Measurements from ENCODE around the gene ANGEL1. TPM values are rescaled to one million over a fixed set of nuclear protein-coding genes. Genes with fewer than 3 reads are reported as not detected.

Gene ANGEL1
- total and polyA plus RNA-seq, 2 of the 8 experiments (the other 6 are each of a cell fraction or from before 2014, with no cell fraction given), result 26.8 to 27.2 TPM

- CTCF ChIA-PET (ENCODE audit: partially characterized antibody), result interaction anchor here (0.7 to 1.9 kb wide), 4 partner anchors 11 to 83 kb away, joined by 3 to 7 read pairs (median 4); no protein-coding TSS in a partner anchor
- H4K8ac ChIP-seq (ENCODE audit: extremely low read depth, insufficient read depth, low read length), result no peak overlapping the region
- no peak for TF ChIP-seq SP2 (IDR thresholded peaks at IDR 0.05; ENCODE audit: low read length)
- TF ChIP-seq ZNF274 (IDR thresholded peaks at IDR 0.05; ENCODE audit: borderline replicate concordance, extremely low read depth, low read length), result no peak
- TF ChIP-seq CEBPB (IDR thresholded peaks at IDR 0.05; ENCODE audit: low read depth, low read length), result no peak
- no peak for TF ChIP-seq CREB1 (IDR thresholded peaks at IDR 0.05)
- TF ChIP-seq TEAD4 (IDR thresholded peaks at IDR 0.05; ENCODE audit: low read depth, low read length), result no peak
- TF ChIP-seq TBP (IDR thresholded peaks at IDR 0.05; ENCODE audit: low read depth, low read length), result no peak
- TF ChIP-seq POU5F1 (IDR thresholded peaks at IDR 0.05; ENCODE audit: low read depth, low read length), result no peak
- no peak for TF ChIP-seq KDM5A (IDR thresholded peaks at IDR 0.05; ENCODE audit: low read length)
- no peak for TF ChIP-seq SP4 (IDR thresholded peaks at IDR 0.05; ENCODE audit: low read length)
- TF ChIP-seq RXRA (IDR thresholded peaks at IDR 0.05; ENCODE audit: insufficient read depth, low read depth, low read length), result no peak
- no peak for TF ChIP-seq CTCF (IDR thresholded peaks at IDR 0.05; ENCODE audit: control extremely low read depth in 1 of 3, insufficient read depth in 1 of 3, low read depth in 1 of 3, low read length in 3 of 3)
- TF ChIP-seq YY1 (IDR thresholded peaks at IDR 0.05; ENCODE audit: low read depth, low read length), result no peak
- no peak for TF ChIP-seq SP1 (IDR thresholded peaks at IDR 0.05; ENCODE audit: low read depth, low read length)
- no peak for TF ChIP-seq SIRT6 (IDR thresholded peaks at IDR 0.05; ENCODE audit: low read length)
- no peak overlapping the region for H3K4me3 ChIP-seq (ENCODE audit: extremely low read depth in 1 of 4, insufficient read depth in 2 of 4, low read depth in 3 of 4, low read length in 4 of 4)
- H4K91ac ChIP-seq (replicated peaks; ENCODE audit: insufficient read length, low read length), result no peak overlapping the region
- H3K36me3 ChIP-seq (ENCODE audit: control insufficient read depth in 2 of 4, insufficient read depth in 4 of 4, low read length in 3 of 4), result no peaks in the 10 kb centered on the region
- H3K79me2 ChIP-seq (ENCODE audit: control insufficient read depth in 1 of 2, insufficient read depth in 2 of 2, low read length in 2 of 2), result no peaks in the 10 kb centered on the region
- H4K20me1 ChIP-seq (replicated peaks in 1 of 2; ENCODE audit: control insufficient read depth in 1 of 2, insufficient read depth in 2 of 2, low read length in 2 of 2), result no peaks in the 10 kb centered on the region
- no peak overlapping the region for H2BK20ac ChIP-seq (ENCODE audit: low read length)
- no peak overlapping the region for H3K18ac ChIP-seq (ENCODE audit: extremely low read depth, low read length)
- FAIRE-seq (no peak), DNase-seq (ENCODE audit: low read depth in 1 of 2, low spot score in 2 of 2) (no peak)
- H3K27ac ChIP-seq (ENCODE audit: low read depth, low read length), result no peak overlapping the region
- no peak overlapping the region for H3K4me2 ChIP-seq (ENCODE audit: insufficient read depth in 1 of 2, low read depth in 2 of 2, low read length in 2 of 2)
- no peak overlapping the region for H3K4ac ChIP-seq (replicated peaks; ENCODE audit: insufficient read length, low read depth, low read length)
- no peak overlapping the region for H2BK12ac ChIP-seq (ENCODE audit: low read depth, low read length)
- H3K23ac ChIP-seq (ENCODE audit: insufficient read length), result no peak overlapping the region
- no peak overlapping the region for H3K9ac ChIP-seq (replicated peaks in 1 of 4; ENCODE audit: extremely low read depth in 1 of 4, low read depth in 3 of 4, low read length in 3 of 4)
- H3K56ac ChIP-seq (replicated peaks; ENCODE audit: insufficient read length, low read depth, low read length), result no peak overlapping the region
- H4K5ac ChIP-seq (ENCODE audit: insufficient read length, low read depth, low read length), result no peak overlapping the region
- H3K79me1 ChIP-seq (ENCODE audit: low read depth, low read length), result no peaks in the 10 kb centered on the region
- H2AFZ ChIP-seq (ENCODE audit: low read length), result 0 out of 2 replicates have a peak overlapping the region, but pooled peaks have one; percentile 36
- no peak overlapping the region for H2BK15ac ChIP-seq (ENCODE audit: low read length)
- peaks cover 3 to 22% (median 10%) of the 10 kb centered on the region in 4 experiments for H3K4me1 ChIP-seq (replicated peaks in 1 of 4; ENCODE audit: control insufficient read depth in 3 of 4, insufficient read depth in 4 of 4, low read length in 3 of 4)
- no peak overlapping the region for H2BK5ac ChIP-seq (ENCODE audit: low read depth, low read length)
- H3K23me2 ChIP-seq (ENCODE audit: low read depth, low read length), result no peaks in the 10 kb centered on the region
- 85% methylated on average over 4 of the region's 4 CpGs; no CpG with 5 or more reads in 1 of the 2 experiments for WGBS, 2 experiments (ENCODE audit: extremely low coverage in 1 of 2, insufficient coverage in 1 of 2, insufficient read length in 1 of 2, insufficient replicate concordance in 2 of 2, low coverage in 1 of 2, low lambda C conversion rate in 2 of 2, missing lambda C conversion rate in 1 of 2)
- no peaks in the 10 kb centered on the region for H3K9me3 ChIP-seq (ENCODE audit: insufficient read depth in 2 of 2, low read depth in 1 of 2, low read length in 1 of 2)
- no peaks in the 10 kb centered on the region for H3K27me3 ChIP-seq (replicated peaks in 1 of 4; ENCODE audit: control insufficient read depth in 3 of 4, extremely low read depth in 1 of 4, insufficient read depth in 3 of 4, low read length in 3 of 4)
- H3K14ac ChIP-seq (ENCODE audit: insufficient read length), result no peak overlapping the region
- H2AK5ac ChIP-seq (ENCODE audit: low read depth, low read length), result no peak overlapping the region
- POLR2A ChIA-PET (ENCODE audit: partially characterized antibody), result interaction anchor here (1.8 kb wide), 1 partner anchor 19 kb away, joined by 7 read pairs; the partner anchor contains the start of gene ANGEL1
- no peak overlapping the region for H2BK120ac ChIP-seq (replicated peaks; ENCODE audit: low read depth, low read length)
Measured at GRCh38 chr14:76830556-76830955, 17.9 kb upstream of the ANGEL1 start.

All from H1 (cell line).